GM21717 (cell line): ENCODE measurements around the gene CYSTM1.

Experiments used
- ATAC-seq: cut with Tn5 transposase; IDR thresholded peaks from one replicate; pipeline ENCODE4 v1.9.1; 2021; ENCODE audit warnings: mild to moderate bottlenecking, moderate library complexity; ENCODE audit not compliant: unreplicated experiment

The CYSTM1 gene

DNA sequence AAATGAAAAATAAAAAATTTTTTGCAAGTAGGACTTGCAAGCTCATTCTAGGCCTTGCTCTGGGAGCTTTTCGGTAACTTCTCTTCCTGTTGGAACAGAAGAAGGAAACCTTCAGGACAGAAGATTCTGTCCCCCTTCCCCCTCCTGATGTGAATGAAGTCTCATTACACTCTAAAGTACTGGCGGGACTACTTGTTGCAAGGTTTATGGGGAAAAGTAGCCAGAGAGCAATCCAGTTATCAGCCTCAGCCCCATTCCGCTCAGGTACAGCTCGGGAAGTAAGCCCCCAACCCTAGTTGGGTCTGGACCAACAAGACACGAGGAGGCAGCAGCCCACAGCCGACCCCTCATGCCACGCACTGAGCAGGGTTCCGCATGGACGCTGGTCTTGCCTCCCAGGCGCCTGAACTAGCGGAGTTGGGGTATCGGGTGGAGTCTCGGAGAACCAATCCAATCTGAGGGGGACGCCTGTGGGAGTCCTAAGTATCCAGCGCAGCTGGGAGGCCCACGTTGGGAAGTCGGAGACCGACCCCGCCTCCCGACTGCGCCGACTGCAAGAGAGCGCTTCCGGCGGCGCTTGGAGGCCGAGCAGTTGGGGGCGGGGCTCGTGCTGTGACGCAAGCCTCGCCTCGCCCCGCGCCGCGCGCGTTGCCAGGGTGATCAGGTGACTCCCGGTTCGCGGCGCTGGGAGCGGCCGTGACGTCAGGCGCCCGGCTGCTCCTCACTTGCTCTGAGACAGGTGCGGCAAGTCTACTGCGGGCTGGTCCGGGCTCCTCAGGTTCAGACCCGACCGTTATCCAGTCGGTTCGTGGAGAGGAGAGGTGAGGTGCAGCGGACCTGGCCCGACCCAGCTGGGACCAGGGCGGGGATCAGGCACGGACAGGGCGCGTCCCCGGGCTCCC is at the start of gene CYSTM1:
TSS of gene CYSTM1 (plus strand) at position 724 of the 902 bp plus-strand sequence. CDS start 19,278 bp downstream, outside the sequence.
- ATAC-seq, result peak; percentile 94

- ATAC-seq, result no peak
Observed at GRCh38 chr5:140125637-140126036, 49.4 kb upstream of the CYSTM1 start, which contains the start of gene IGIP. TSS of gene IGIP (plus strand) at chr5:140125937. CDS start at chr5:140128477, 2,540 bp downstream.

GRCh38 chr5:140126315-140127012 is 48.5 kb upstream of the CYSTM1 start:
- no peak for ATAC-seq

DNA sequence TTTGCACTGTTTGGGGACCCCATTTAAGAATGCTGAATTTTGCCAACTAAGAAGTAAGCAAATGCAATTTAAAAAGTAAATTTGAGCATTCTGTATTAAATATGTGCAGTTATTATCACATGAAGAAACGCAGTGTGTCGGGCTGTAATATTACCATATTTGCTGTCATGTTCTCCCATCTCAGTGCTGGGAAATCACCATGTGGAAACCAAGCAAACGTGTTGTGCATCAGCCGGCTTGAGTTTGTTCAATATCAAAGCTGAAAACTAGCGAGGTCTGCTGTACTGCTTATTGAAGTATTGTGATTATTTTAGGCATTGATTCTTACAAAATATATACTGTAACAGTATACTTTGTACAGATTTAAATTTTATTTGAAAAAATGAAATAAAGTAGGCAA is 46.6 kb upstream of the CYSTM1 start:
- ATAC-seq, result no peak

GRCh38 chr5:140130949-140131733 is 43.8 kb upstream of the CYSTM1 start:
- no peak for ATAC-seq

GRCh38 chr5:140131967-140132409 is 43.0 kb upstream of the CYSTM1 start:
- no peak for ATAC-seq

- no peak for ATAC-seq
Observed at GRCh38 chr5:140133514-140134167, 41.3 kb upstream of the CYSTM1 start.

DNA sequence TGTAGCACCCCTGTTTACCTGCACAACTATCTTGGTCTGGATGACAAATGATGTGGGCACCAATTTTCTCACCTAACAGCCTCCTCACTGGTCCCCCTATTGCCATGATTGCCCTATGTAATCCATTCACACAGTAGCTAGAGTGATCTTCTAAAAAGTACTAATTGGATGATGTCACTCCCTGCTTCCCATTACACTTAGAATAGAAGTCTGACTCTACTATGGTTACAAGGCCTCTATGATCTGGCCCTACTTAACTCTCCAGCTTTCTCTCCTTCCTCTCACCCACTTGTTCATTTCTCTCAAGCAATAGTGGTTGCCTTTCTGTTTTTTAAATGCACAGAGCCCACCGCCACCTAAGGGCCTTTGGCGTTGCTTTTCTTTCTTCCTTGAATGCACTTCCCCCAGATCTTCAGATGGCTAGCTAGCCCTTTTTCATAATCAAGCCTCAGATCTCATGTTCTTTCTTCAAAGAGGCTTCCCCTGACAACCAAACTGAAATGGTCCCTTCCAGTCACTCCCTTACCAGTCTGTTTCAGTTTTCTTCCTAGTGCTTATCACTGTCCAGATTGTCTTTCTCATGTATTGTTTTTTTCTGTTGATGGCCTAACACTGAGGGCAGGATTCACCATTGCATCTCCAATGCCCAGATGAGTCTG is 40.6 kb upstream of the CYSTM1 start:
- ATAC-seq, result no peak

GRCh38 chr5:140135127-140135526 is 39.9 kb upstream of the CYSTM1 start:
- ATAC-seq, result no peak

- no peak for ATAC-seq
Observed at GRCh38 chr5:140136624-140137023, 38.4 kb upstream of the CYSTM1 start.

DNA sequence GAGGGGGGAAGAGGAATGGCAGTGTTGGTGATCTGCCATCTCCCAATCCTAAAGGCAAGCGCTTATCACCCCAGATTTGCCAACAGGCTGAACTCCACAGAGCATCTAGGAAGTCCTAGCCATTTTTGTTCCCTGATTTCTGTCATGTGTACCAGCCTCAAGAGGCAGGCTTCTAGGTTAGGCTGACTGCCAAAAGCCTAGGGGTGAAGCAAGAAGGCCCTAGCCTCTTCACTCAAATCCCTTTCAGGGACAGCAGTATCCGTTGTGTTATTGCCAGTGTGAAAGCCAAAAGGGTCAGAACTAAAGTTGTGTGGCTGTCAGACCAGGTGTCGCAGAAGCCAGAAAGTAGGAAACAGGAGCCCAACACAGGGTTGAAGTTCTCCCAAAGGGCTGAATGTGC is 34.6 kb upstream of the CYSTM1 start:
- no peak for ATAC-seq

GRCh38 chr5:140141241-140141640 is 33.7 kb upstream of the CYSTM1 start:
- ATAC-seq, result no peak

DNA sequence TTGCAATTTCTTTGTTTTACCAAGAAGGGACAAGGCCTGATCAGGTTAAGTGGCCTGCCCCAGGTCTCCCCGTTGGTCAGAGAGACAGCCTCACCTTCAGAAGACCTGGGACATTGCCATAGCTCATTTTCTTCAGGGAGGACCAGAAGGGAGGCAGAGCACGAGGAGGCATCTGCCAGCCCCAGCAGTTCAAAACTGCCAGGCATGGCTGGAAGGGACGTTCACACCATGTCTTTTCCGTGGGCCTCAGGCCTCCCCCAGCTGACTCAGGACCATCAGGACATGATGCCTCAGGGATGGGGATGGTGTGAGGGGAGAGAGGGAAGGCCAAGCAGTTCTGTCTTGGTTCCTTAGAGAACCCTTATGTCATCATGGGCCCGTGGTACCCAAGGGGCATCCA is 32.7 kb upstream of the CYSTM1 start:
- ATAC-seq, result no peak

GRCh38 chr5:140142856-140143255 is 32.1 kb upstream of the CYSTM1 start:
- ATAC-seq, result no peak

- ATAC-seq, result no peak
Observed at GRCh38 chr5:140143521-140144258, 31.3 kb upstream of the CYSTM1 start.

GRCh38 chr5:140145256-140145655 is 29.7 kb upstream of the CYSTM1 start:
- no peak for ATAC-seq

GRCh38 chr5:140145818-140146522 is 29.0 kb upstream of the CYSTM1 start:
- peak; percentile 55 for ATAC-seq

DNA sequence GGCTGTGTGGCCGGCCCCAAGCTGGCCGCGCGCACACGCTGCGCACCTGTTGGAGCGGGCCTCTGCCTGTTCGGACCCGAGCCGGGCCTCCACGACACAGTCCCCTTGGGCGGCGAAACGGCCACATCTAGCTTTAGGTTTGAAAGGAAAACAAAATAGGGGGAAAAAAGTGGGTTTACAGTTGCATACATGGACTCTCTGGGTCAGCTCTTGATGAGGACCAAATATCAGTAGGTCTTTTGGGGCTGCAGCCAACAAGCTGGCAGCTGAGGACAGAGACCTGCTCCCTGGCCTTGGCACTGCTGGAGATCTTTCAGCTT is 28.5 kb upstream of the CYSTM1 start:
- no peak for ATAC-seq

- ATAC-seq, result no peak
Observed at GRCh38 chr5:140147460-140147859, 27.5 kb upstream of the CYSTM1 start.
